Upper lobe of left lung (tissue), 6 donors: Measurements from ENCODE around the gene TAF15. TPM values are rescaled to one million over a fixed set of nuclear protein-coding genes. Genes with fewer than 3 reads are reported as not detected.

Experiments used
- ATAC-seq, 2 donors: fragments of 200-7000 bp; cut with Tn5 transposase; one replicate each; pipeline ENCODE4 v1.9.1; 2022; ENCODE audit warnings: mild to moderate bottlenecking in 2 of 2, moderate library complexity in 2 of 2; ENCODE audit not compliant: low FRiP score in 2 of 2
- DNase-seq, 2 donors: peaks; one replicate each; pipeline ENCODE4 v3.0.0-alpha.2; 2019 to 2020
- H3K27ac ChIP-seq, 4 donors: fragments of 200-600 bp; sonication (generic); one replicate each; pipeline ENCODE4 v1.5.1; 2016 to 2019
- H3K27me3 ChIP-seq, 4 donors: fragments of 200-600 bp; sonication (generic); one replicate each; pipeline ENCODE4 v1.5.1; 2017 to 2019
- H3K36me3 ChIP-seq, 4 donors: fragments of 200-600 bp; sonication (generic); one replicate each; pipeline ENCODE4 v1.5.1; 2016 to 2019
- H3K4me1 ChIP-seq, 4 donors: fragments of 200-600 bp; sonication (generic); one replicate each; pipeline ENCODE4 v1.5.1; 2018 to 2019
- H3K4me3 ChIP-seq, 4 donors: fragments of 200-600 bp; sonication (generic); one replicate each; pipeline ENCODE4 v1.5.1; 2017 to 2019; ENCODE audit warnings: mild to moderate bottlenecking in 2 of 4, moderate library complexity in 1 of 4
- H3K9me3 ChIP-seq, 4 donors: fragments of 200-600 bp; sonication (generic); one replicate each; pipeline ENCODE4 v1.5.1; 2018 to 2019
- EP300 ChIP-seq, 4 donors: sonication (generic); formaldehyde crosslinking; IDR thresholded peaks; one replicate each; pipeline ENCODE4 v1.5.1; 2017; ENCODE audit warnings: antibody characterized with exemption in 4 of 4, control low read depth in 2 of 4
- POLR2A ChIP-seq, 4 donors: fragments of 450-650 bp; IDR thresholded peaks; one replicate each; pipeline ENCODE4 v1.5.1; 2016 to 2017; ENCODE audit warnings: antibody characterized with exemption in 4 of 4, mild to moderate bottlenecking in 2 of 4
- POLR2AphosphoS5 ChIP-seq, 2 donors: sonication (generic); formaldehyde crosslinking; IDR thresholded peaks; one replicate each; pipeline ENCODE4 v1.5.1; 2017; ENCODE audit warnings: antibody characterized with exemption in 2 of 2
- WGBS, 2 donors: methylation state at CpG; one replicate each; pipeline ENCODE4 v1.1.5; 2017 to 2018; 5-methylcytosine and 5-hydroxymethylcytosine counted together
- total RNA-seq, 6 donors: library from RNA; depleted of rRNA in 4 of 6; stranded (reverse); fragments of >200 nt in 4 of 6; gene quantifications; one replicate each; pipeline versions ENCODE4 v1.1.0 to v1.2.1, GENCODE V29; 2016 to 2021
- TF ChIP-seq, protein P1 (sequence below), 6 experiments: fragments of 450-650 bp in 4 of 6; fragments of 200-600 bp in 2 of 6; sonication (generic) in 2 of 6; IDR thresholded peaks; one replicate each; pipeline ENCODE4 v1.5.1; 2016 to 2019; ENCODE audit warnings: antibody characterized with exemption in 6 of 6
- donor health status: DM: no; HTN: no; CAD: no; lungs with moderate emphysema.
- donor health status: DM: no; HTN: yes; CAD: no; lungs with severe emphysema.

The TAF15 gene
- total RNA-seq, 6 donors from 2014 or later = 42.4 to 137 (median 93.0) TPM

DNA sequence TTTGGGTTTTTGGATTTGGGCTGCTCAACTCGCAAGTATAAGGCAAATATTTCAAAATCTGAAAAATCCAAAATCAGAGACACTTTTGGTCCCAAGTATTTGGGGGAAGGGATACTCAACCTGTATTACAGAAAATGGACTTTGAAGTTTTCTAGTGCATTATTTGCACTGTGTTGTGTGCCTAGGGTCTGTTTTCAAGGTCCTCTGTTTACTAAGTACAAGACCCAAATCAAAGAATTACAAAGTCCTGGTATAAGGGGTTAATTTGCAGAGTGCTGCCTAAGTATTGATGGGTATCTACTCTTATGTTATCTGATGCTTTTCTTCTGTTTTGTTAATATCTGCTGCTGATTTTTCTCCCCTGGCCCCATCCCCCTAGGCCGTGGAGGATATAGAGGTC lies 34.4 kb downstream of the TAF15 start:
- Histone ChIP-seq H3K27me3 (no peaks in the 10 kb centered on the region), H3K4me1 (peaks cover 0 to 5% (median 0%) of the 10 kb centered on the region in 4 donors), H3K27ac (no peak overlapping the region), H3K36me3 (peaks cover 45 to 94% (median 85%) of the 10 kb centered on the region in 4 donors), H3K4me3 (no peak overlapping the region), H3K9me3 (no peaks in the 10 kb centered on the region)
- ATAC-seq (no peak), DNase-seq (no peak)
- TF ChIP-seq EP300 (IDR thresholded peaks at IDR 0.05) (no peak), POLR2A (IDR thresholded peaks at IDR 0.05) (no peak), POLR2AphosphoS5 (IDR thresholded peaks at IDR 0.05) (no peak)
- WGBS, 2 donors = 86 to 100% methylated on average over 2 of the region's 2 CpGs

DNA sequence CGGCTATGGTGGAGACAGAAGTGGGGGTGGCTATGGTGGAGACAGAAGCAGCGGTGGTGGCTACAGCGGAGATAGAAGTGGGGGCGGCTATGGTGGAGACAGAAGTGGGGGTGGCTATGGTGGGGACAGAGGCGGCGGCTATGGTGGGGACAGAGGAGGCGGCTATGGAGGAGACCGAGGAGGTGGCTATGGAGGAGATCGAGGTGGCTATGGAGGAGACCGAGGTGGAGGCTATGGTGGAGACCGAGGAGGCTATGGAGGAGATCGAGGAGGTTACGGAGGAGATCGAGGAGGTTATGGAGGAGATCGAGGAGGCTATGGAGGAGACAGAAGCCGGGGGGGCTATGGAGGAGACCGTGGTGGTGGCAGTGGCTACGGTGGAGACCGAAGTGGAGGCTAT lies 35.3 kb downstream of the TAF15 start:
- Histone ChIP-seq H3K27me3 (no peaks in the 10 kb centered on the region), H3K36me3 (peaks cover 41 to 88% (median 80%) of the 10 kb centered on the region in 4 donors), H3K27ac (no peak overlapping the region), H3K4me1 (peaks cover 0 to 5% (median 0%) of the 10 kb centered on the region in 4 donors), H3K4me3 (no peak overlapping the region), H3K9me3 (no peaks in the 10 kb centered on the region)
- ATAC-seq (no peak), DNase-seq (no peak)
- no peak for TF ChIP-seq POLR2A (IDR thresholded peaks at IDR 0.05)
- no peak for TF ChIP-seq EP300 (IDR thresholded peaks at IDR 0.05)
- TF ChIP-seq POLR2AphosphoS5 (IDR thresholded peaks at IDR 0.05) = no peak
- TF ChIP-seq, protein P1, sequence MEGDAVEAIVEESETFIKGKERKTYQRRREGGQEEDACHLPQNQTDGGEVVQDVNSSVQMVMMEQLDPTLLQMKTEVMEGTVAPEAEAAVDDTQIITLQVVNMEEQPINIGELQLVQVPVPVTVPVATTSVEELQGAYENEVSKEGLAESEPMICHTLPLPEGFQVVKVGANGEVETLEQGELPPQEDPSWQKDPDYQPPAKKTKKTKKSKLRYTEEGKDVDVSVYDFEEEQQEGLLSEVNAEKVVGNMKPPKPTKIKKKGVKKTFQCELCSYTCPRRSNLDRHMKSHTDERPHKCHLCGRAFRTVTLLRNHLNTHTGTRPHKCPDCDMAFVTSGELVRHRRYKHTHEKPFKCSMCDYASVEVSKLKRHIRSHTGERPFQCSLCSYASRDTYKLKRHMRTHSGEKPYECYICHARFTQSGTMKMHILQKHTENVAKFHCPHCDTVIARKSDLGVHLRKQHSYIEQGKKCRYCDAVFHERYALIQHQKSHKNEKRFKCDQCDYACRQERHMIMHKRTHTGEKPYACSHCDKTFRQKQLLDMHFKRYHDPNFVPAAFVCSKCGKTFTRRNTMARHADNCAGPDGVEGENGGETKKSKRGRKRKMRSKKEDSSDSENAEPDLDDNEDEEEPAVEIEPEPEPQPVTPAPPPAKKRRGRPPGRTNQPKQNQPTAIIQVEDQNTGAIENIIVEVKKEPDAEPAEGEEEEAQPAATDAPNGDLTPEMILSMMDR (IDR thresholded peaks at IDR 0.05) = no peak
- 96% methylated on average over 19 of the region's 19 CpGs for WGBS, 2 donors

DNA sequence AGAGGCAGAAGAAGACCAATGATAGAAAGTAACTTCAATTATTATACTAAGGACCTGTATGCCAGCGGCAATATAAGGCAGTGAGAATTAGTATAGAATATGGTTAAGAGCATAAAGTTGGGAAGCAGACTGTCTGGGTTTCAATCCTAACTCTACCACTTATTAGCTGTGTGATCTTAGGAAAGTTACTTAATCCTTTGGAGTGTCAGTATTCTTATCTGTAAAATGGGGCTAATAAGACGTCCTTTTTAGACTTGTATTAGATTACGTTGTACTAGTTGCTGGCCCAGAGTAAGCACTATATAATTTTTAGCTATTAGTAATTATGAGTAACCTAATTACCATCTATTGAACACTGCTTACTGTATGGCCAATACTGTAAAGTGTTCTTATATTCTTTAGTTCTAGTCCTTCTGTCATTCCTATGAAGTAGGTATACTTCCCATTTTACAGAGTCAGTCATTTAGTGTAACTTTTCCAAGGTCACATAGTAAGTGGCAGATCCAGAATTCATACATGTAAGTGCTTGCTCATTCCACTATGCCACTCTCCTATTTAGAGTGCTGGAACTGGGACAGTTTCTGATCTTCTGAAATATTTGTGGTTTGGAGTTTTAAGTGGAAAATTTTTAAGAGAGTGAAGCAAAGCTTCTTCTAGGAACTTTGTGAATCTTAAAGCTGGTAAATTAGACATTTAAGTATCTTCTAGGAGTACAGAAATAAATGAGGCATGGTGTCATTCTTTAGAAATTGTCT lies 36.9 kb downstream of the TAF15 start:
- TF ChIP-seq POLR2A (IDR thresholded peaks at IDR 0.05) (no peak), POLR2AphosphoS5 (IDR thresholded peaks at IDR 0.05) (no peak), EP300 (IDR thresholded peaks at IDR 0.05) (no peak)
- TF ChIP-seq, protein P1 (IDR thresholded peaks at IDR 0.05) = no peak
- WGBS, 2 donors = 92 to 93% methylated on average over 3 of the region's 3 CpGs

DNA sequence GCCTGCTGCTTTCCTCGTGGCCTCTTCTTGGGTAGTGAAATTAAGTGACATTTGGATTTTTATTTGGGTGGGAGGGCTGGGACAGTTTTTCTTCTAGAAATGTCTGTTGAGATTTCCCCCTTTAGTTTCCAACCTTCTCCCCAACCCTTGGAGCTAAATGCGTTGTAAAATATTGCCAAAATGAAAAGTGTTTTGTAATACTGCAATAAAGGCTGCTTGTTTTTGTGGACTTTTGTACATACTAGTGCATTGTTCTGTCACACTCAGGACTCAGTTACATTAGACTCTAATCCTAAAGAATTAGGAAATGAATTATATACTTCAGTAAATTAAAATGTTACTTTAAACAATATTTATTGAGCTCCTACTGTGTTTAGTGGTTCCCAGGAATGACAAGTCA lies 37.7 kb downstream of the TAF15 start:
- Histone ChIP-seq H3K4me3 (no peak overlapping the region), H3K27me3 (no peaks in the 10 kb centered on the region), H3K4me1 (peaks cover 0 to 5% (median 0%) of the 10 kb centered on the region in 4 donors), H3K36me3 (peaks cover 24 to 70% (median 60%) of the 10 kb centered on the region in 4 donors), H3K27ac (no peak overlapping the region), H3K9me3 (no peaks in the 10 kb centered on the region)
- 70 to 71% methylated on average over 2 of the region's 2 CpGs for WGBS, 2 donors
- ATAC-seq (no peak), DNase-seq (no peak)
- TF ChIP-seq, protein P1 (IDR thresholded peaks at IDR 0.05) = no peak
- TF ChIP-seq POLR2AphosphoS5 (IDR thresholded peaks at IDR 0.05) (no peak), POLR2A (IDR thresholded peaks at IDR 0.05) (no peak), EP300 (IDR thresholded peaks at IDR 0.05) (no peak)

More for the DNA sequence above, 36.9 kb downstream of the TAF15 start:
- H3K4me3 ChIP-seq = no peak overlapping the region
- H3K27ac ChIP-seq = no peak overlapping the region
- no peak for DNase-seq
- H3K4me1 ChIP-seq = peaks cover 0 to 5% (median 0%) of the 10 kb centered on the region in 4 donors
- no peaks in the 10 kb centered on the region for H3K9me3 ChIP-seq
- peaks cover 31 to 76% (median 68%) of the 10 kb centered on the region in 4 donors for H3K36me3 ChIP-seq
- no peaks in the 10 kb centered on the region for H3K27me3 ChIP-seq
- no peak for ATAC-seq

DNA sequence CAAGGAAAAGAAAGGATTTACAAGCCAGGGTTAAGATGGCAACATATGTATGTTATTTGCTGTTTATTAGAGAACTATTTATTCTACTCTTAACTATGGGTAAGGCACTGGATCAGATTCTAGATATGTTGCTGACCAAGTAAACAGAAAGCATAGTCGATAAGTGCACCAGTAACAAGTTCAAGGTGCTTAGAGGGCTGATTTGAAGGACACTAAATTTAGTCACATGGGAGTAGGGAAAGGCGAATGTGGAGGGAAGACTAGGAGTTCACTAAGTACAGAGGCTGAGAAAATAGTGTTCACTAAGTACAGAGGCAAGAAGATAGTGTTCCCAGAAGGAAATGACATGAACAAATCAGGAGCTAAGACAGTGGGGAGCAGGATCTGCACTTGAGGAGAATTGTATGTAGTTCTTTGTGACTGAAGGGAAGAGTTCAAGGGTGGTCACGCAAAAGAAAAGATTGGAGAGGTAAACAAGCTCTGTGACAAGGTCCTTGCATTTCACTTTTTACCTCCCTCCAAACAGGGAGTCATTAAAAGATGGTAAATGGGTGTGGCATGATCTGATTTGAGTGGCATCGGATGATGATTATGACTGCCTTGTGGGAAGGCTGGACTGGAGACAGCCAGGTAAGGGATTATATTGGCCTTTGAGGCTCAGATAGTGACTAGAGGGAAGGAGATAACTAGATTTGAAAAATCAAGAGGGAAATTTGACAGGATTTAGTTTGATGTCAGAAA lies 38.5 kb downstream of the TAF15 start:
- no peak for ATAC-seq
- Histone ChIP-seq H3K4me1 (peaks cover 0 to 5% (median 0%) of the 10 kb centered on the region in 4 donors), H3K36me3 (peaks cover 19 to 66% (median 52%) of the 10 kb centered on the region in 4 donors), H3K4me3 (no peak overlapping the region), H3K27ac (no peak overlapping the region), H3K9me3 (no peaks in the 10 kb centered on the region), H3K27me3 (no peaks in the 10 kb centered on the region)
- TF ChIP-seq POLR2AphosphoS5 (IDR thresholded peaks at IDR 0.05) (no peak), POLR2A (IDR thresholded peaks at IDR 0.05) (no peak), EP300 (IDR thresholded peaks at IDR 0.05) (no peak)
- TF ChIP-seq, protein P1 (IDR thresholded peaks at IDR 0.05) = no peak
- DNase-seq = no peak
- 77 to 80% methylated on average over 4 of the region's 4 CpGs for WGBS, 2 donors
